GM21515 (cell line): ENCODE data around the gene CCDC60.

Source experiments
- ATAC-seq: cut with Tn5 transposase; IDR thresholded peaks from one replicate; pipeline ENCODE4 v1.9.1; 2021; ENCODE audit not compliant: unreplicated experiment

CCDC60 gene

GRCh38 chr12:119334430-119335170 lies at the start of gene CCDC60:
Gene CCDC60 (plus strand): TSS chr12:119334729. CDS start chr12:119335177, 448 bp downstream.
- no peak for ATAC-seq

- ATAC-seq, result no peak
Observed at GRCh38 chr12:119288576-119288975, 46.0 kb upstream of the CCDC60 start.

GRCh38 chr12:119292893-119293630 lies 41.5 kb upstream of the CCDC60 start:
- no peak for ATAC-seq

- no peak for ATAC-seq
Observed at GRCh38 chr12:119294211-119294610, 40.3 kb upstream of the CCDC60 start.

GRCh38 chr12:119296535-119296934 lies 38.0 kb upstream of the CCDC60 start:
- no peak for ATAC-seq

- no peak for ATAC-seq
Observed at GRCh38 chr12:119299130-119299529, 35.4 kb upstream of the CCDC60 start.

GRCh38 chr12:119301379-119301778 lies 33.1 kb upstream of the CCDC60 start:
- ATAC-seq, result no peak

- ATAC-seq, result no peak
Observed at GRCh38 chr12:119302451-119303080, 32.0 kb upstream of the CCDC60 start.

GRCh38 chr12:119306593-119306992 lies 27.9 kb upstream of the CCDC60 start:
- ATAC-seq, result no peak

- no peak for ATAC-seq
Observed at GRCh38 chr12:119307747-119308146, 26.8 kb upstream of the CCDC60 start.

GRCh38 chr12:119308708-119309456 lies 25.6 kb upstream of the CCDC60 start:
- ATAC-seq, result no peak

- ATAC-seq, result no peak
Observed at GRCh38 chr12:119311878-119312277, 22.7 kb upstream of the CCDC60 start.

- ATAC-seq, result no peak
Observed at GRCh38 chr12:119312904-119313303, 21.6 kb upstream of the CCDC60 start.

- ATAC-seq, result no peak
Observed at GRCh38 chr12:119314290-119314689, 20.2 kb upstream of the CCDC60 start.

GRCh38 chr12:119319638-119320037 lies 14.9 kb upstream of the CCDC60 start:
- no peak for ATAC-seq

- ATAC-seq, result no peak
Observed at GRCh38 chr12:119320678-119321077, 13.9 kb upstream of the CCDC60 start.

- ATAC-seq, result no peak
Observed at GRCh38 chr12:119322301-119322723, 12.2 kb upstream of the CCDC60 start.

- ATAC-seq, result no peak
Observed at GRCh38 chr12:119325813-119326212, 8.7 kb upstream of the CCDC60 start.

GRCh38 chr12:119326341-119326740 lies 8.2 kb upstream of the CCDC60 start:
- ATAC-seq, result no peak

- no peak for ATAC-seq
Observed at GRCh38 chr12:119327471-119327870, 7.1 kb upstream of the CCDC60 start.

- no peak for ATAC-seq
Observed at GRCh38 chr12:119328111-119328510, 6.4 kb upstream of the CCDC60 start.
